Brain pericyte (primary cell): ENCODE results near the gene TBC1D9B.

ENCODE experiments used
- DNase-seq: peaks from one replicate; pipeline ENCODE4 v3.0.0-alpha.2; 2012; ENCODE audit warnings: low read depth, low spot score

The TBC1D9B gene

GRCh38 chr5:179907556-179908324, at the start of gene TBC1D9B:
TBC1D9B (minus strand) TSS chr5:179907897; CDS start chr5:179907821, 76 bp downstream.
- peak; percentile 25 for DNase-seq

- DNase-seq, result no peak
Observed at GRCh38 chr5:179955630-179956029, 47.9 kb upstream of the TBC1D9B start.

GRCh38 chr5:179955062-179955461, 47.4 kb upstream of the TBC1D9B start:
- DNase-seq, result no peak

GRCh38 chr5:179954434-179954833, 46.7 kb upstream of the TBC1D9B start:
- DNase-seq, result no peak

- DNase-seq, result no peak
Observed at GRCh38 chr5:179953987-179954386, 46.3 kb upstream of the TBC1D9B start.

- no peak for DNase-seq
Observed at GRCh38 chr5:179936976-179937681, 29.4 kb upstream of the TBC1D9B start.

- DNase-seq, result no peak
Observed at GRCh38 chr5:179930788-179931473, 23.2 kb upstream of the TBC1D9B start.

- no peak for DNase-seq
Observed at GRCh38 chr5:179927824-179928223, 20.1 kb upstream of the TBC1D9B start.

- no peak for DNase-seq
Observed at GRCh38 chr5:179926657-179927056, 19.0 kb upstream of the TBC1D9B start.

GRCh38 chr5:179923436-179923835, 15.7 kb upstream of the TBC1D9B start:
- no peak for DNase-seq

GRCh38 chr5:179920175-179920574, 12.5 kb upstream of the TBC1D9B start:
- no peak for DNase-seq

- no peak for DNase-seq
Observed at GRCh38 chr5:179919487-179920060, 11.9 kb upstream of the TBC1D9B start.

GRCh38 chr5:179918742-179919486, 11.2 kb upstream of the TBC1D9B start:
- no peak for DNase-seq

- DNase-seq, result no peak
Observed at GRCh38 chr5:179916523-179916922, 8.8 kb upstream of the TBC1D9B start.

- DNase-seq, result no peak
Observed at GRCh38 chr5:179915406-179915935, 7.8 kb upstream of the TBC1D9B start.

- DNase-seq, result no peak
Observed at GRCh38 chr5:179914032-179914755, 6.5 kb upstream of the TBC1D9B start.

- no peak for DNase-seq
Observed at GRCh38 chr5:179913461-179913860, 5.8 kb upstream of the TBC1D9B start.

- no peak for DNase-seq
Observed at GRCh38 chr5:179912951-179913350, 5.3 kb upstream of the TBC1D9B start.

- no peak for DNase-seq
Observed at GRCh38 chr5:179912386-179912785, 4.7 kb upstream of the TBC1D9B start.

- DNase-seq, result no peak
Observed at GRCh38 chr5:179909224-179909623, 1.5 kb upstream of the TBC1D9B start.
